ENCODE results near the gene STAG2.

DNA sequence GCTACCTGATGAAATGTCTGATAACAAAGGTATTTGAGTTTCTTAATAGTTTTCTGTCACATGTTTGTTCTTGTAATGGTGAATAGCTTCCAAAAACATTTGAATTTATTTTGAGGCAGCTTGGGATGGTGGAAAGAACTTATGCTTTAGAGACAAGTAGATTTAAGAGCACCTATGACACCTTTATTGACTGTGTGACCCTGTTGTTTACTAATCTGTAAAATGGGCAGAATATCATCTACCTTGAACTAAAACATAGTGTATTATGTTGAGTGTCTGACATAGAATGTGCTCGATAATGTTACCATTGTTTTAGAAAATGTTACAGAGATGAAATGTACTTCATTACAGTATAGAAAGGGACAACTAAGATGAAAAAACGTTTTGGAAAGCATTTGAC lies 24.9 kb downstream of the STAG2 start:
- TF ChIP-seq, protein P1, sequence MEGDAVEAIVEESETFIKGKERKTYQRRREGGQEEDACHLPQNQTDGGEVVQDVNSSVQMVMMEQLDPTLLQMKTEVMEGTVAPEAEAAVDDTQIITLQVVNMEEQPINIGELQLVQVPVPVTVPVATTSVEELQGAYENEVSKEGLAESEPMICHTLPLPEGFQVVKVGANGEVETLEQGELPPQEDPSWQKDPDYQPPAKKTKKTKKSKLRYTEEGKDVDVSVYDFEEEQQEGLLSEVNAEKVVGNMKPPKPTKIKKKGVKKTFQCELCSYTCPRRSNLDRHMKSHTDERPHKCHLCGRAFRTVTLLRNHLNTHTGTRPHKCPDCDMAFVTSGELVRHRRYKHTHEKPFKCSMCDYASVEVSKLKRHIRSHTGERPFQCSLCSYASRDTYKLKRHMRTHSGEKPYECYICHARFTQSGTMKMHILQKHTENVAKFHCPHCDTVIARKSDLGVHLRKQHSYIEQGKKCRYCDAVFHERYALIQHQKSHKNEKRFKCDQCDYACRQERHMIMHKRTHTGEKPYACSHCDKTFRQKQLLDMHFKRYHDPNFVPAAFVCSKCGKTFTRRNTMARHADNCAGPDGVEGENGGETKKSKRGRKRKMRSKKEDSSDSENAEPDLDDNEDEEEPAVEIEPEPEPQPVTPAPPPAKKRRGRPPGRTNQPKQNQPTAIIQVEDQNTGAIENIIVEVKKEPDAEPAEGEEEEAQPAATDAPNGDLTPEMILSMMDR (conservative IDR thresholded peaks at IDR 0.05; ENCODE audit: low read depth, low read length) = no peak
- TF ChIP-seq EZH2phosphoT487 (IDR thresholded peaks at IDR 0.05; ENCODE audit: borderline replicate concordance, low read length) = no peak
